Stimulated activated CD4-positive, alpha-beta T cell treated with anti-CD3 and anti-CD28 coated beads, Interleukin-15, amount 100 ng/mL, for 1 hour (primary cell): ENCODE measurements around the gene PITPNM3.

ENCODE experiments used
- DNase-seq, 2 donors: peaks; one replicate each; pipeline ENCODE4 v3.0.0-alpha.2; 2020; ENCODE audit warnings: low read depth in 1 of 2, low spot score in 1 of 2

PITPNM3 gene

DNA sequence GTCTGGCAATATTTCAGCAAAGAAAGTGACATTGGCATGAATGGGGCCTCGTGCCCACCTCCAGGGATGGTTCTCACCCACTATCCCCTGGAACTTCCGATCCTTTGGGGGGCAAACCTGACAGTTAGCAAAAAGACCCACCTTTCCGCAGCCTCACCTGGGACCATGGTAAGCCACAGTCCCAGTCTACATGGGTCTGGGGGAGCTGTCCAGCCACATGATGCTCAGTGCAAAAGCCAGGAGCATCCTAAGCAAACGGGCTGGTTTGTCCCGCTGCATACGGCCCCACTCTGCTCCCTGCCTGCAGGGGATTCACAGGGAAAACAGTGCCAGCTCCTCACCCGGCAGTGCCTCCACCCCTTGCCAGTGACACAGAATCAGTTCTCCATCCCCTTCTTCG is 140.7 kb downstream of the PITPNM3 start:
- no peak for DNase-seq

DNA sequence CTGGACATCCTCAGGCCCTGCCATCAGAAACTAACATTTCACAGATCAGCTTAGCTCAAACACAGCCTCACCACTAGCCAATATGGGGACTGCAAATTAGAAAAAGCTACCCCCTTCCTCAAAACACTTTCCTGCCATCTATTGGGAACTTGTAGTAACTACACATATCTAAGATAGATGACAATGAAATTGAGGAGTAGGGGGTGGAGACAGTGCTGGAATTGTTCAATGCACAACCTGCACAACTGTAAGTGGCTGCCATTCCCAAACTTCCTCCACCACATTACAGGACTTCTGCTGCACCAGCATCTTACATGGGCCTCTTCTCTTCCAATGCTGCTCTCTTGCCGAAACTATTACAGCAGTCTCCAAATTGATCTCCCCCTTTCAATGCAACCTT is 143.3 kb downstream of the PITPNM3 start:
- no peak for DNase-seq

DNA sequence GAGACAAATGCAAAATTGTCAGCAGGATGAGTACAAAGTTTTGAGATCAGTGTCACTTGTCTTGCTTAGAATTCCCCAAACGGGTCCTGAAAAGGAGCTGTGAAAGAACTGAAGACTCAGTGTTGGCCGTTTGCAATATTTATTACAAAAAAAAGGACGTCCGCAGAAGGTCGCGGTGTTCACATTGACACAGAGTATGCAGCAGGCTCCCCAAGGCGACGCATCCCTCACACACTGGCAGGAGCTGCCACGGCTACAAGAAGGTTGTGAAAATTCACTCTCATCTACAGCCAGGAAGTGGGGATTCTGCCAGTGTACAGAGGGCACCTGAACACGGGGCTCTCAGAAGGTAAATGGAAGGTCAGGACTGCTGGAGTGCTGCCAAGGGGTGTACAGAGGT is 147.6 kb downstream of the PITPNM3 start:
- DNase-seq = no peak

DNA sequence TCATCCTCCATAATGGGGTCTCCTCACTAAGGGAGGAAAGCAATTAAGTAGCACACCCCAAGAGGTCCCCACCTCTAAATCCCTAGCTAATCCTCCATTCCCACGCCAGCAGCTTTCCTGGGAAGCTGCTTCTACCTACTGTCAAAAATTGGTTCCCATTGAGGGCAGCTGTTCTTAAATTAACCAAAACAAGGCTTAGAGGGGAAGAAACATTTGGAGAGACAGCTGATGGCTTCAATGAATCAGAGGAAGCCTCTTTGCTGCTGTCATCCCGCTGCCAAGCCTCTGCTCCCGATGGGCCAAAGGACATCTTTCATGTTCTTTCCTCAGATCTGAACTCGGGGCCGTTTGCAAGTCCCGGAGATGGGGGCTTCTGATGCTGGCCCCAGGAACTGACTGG is 148.1 kb downstream of the PITPNM3 start:
- no peak for DNase-seq

DNA sequence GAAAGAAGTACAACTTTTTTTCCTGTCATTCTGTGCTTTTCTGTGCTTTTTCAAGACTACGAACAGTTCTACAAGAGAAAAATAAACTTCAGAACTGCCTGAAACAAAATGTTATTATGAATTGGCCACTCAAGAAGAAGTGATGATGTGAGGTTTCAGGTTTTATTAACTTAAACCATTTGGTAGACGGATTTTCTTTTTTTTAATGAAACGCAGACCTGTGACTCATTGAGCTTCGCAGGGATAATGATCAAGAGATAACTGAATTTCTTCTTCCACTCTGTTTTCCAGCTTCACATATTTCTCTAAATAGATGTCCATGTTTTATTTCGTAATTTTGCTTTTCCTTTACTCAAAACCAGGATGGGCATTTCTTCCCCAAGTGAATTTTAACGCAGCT is 154.1 kb downstream of the PITPNM3 start:
- no peak for DNase-seq
